C4-2B (cell line): ENCODE results near the gene TSACC.
A peak's percentile ranks its signal among the peaks of the same experiment; 100 is the strongest.
"Not testable (repeated sequence)": the region's sequence is repeated elsewhere in the genome, so short reads cannot be mapped to it uniquely, and the experiment has no call there.

ENCODE experiments used
- H3K27ac ChIP-seq: fragments of 450-650 bp; 2 replicates; pipeline ENCODE4 v1.5.1; 2017
- ZFX ChIP-seq: fragments of 450-650 bp; IDR thresholded peaks from 2 replicates; pipeline ENCODE4 v1.6.1; 2017
- TF ChIP-seq, protein P1 (sequence below): fragments of 450-650 bp; conservative IDR thresholded peaks from 2 replicates; pipeline ENCODE4 v1.5.1; 2017; ENCODE audit warnings: mild to moderate bottlenecking

Gene TSACC

DNA sequence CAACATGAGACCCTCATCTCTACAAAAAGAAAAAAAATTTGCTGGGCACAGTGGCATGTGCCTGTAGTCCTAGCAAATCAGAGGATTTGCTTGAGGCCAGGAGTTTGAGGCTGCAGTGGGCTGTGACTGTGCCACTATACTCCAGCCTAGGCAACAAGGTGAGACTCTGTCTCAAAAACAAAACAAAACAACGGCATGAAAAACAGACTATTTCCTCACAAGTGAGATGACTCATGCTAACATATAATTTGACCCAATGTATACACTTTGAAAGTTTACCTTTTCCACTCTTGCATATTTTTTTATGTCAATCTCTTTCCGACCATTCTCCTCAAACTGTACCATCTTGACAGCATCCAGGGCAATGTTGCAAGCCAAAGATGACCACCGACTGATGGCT lies 17.8 kb upstream of the TSACC start:
- H3K27ac ChIP-seq: no peak overlapping the region
- no peak for TF ChIP-seq ZFX
- TF ChIP-seq, protein P1, sequence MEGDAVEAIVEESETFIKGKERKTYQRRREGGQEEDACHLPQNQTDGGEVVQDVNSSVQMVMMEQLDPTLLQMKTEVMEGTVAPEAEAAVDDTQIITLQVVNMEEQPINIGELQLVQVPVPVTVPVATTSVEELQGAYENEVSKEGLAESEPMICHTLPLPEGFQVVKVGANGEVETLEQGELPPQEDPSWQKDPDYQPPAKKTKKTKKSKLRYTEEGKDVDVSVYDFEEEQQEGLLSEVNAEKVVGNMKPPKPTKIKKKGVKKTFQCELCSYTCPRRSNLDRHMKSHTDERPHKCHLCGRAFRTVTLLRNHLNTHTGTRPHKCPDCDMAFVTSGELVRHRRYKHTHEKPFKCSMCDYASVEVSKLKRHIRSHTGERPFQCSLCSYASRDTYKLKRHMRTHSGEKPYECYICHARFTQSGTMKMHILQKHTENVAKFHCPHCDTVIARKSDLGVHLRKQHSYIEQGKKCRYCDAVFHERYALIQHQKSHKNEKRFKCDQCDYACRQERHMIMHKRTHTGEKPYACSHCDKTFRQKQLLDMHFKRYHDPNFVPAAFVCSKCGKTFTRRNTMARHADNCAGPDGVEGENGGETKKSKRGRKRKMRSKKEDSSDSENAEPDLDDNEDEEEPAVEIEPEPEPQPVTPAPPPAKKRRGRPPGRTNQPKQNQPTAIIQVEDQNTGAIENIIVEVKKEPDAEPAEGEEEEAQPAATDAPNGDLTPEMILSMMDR: no peak

DNA sequence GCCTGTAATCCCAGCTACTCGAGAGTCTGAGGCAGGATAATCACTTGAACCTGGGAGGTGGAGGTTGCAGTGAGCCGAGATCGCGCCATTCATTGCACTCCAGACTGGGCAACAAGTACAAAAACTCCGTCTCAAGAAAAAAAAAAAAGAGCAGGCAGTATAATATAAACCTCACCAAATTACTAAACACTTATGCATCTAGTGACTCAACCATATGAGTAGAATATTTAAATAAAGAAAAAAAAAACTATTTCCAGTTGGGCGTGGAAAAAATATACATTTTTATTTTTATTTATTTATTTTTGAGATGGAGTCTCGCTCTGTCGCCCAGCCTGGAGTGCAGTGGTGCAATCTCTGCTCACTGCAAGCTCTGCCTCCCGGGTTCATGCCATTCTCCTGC lies 15.1 kb upstream of the TSACC start:
- H3K27ac ChIP-seq: not testable (repeated sequence)

GRCh38 chr1:156336242-156336641 lies 2.1 kb upstream of the TSACC start:
- TF ChIP-seq, protein P1: no peak
- no peak for TF ChIP-seq ZFX
- no peak overlapping the region for H3K27ac ChIP-seq

DNA sequence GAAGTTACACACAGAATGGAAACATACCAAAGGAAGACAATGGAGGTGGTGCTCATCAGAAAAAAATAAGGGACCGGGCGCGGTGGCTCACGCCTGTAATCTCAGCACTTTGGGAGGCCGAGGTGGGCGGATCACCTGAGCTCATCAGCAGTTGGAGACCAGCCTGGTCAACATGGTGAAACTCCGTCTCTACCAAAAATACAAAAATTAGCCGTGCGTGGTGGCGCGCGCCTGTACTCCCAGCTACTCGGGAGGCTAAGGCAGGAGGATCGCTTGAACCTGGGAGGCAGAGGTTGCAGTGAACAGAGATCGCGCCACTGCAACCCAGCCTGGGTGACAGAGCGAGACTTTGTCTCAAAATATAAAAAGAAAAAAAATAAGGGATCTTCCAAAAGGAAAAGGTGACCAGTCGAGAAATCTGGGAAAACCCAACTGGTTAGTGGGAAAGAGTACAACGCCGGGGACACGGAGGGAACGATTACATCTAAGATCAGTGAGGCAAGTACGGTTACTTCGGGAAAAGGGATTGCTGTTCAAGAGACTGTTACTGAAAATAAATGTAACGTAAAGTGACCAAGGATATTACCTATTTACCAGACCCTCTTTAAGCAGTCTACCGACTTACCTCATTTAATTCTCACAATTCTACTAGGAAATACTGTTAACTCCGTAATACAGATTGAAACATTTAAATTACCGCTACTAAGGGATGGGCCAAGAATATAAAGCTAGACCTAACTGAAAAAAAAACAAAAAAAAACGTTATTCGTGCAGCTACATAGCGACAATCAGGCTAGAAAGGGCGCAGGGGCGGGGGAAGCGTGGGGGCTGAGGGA lies 1.1 kb upstream of the TSACC start:
- H3K27ac ChIP-seq: peak overlapping the region; percentile 99
- no peak for TF ChIP-seq ZFX
- TF ChIP-seq, protein P1: no peak

DNA sequence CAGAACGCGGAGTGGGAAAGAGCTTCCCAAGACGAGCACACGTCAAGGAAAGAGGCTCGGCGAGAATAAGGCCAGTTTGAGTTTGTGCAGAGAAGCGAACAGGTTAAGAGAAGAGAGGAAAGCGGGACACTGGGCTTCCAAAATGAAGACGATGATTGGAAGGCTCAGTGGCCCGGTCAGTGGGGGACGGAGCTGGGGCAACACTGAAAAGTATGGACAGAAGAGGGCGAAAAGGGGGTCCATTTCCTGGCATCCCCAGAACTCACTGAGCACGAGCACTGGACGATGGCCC lies 492 bp upstream of the TSACC start:
- TF ChIP-seq, protein P1: no peak
- TF ChIP-seq ZFX: no peak

GRCh38 chr1:156342166-156342955 lies 4.0 kb downstream of the TSACC start:
- no peak overlapping the region for H3K27ac ChIP-seq
- TF ChIP-seq ZFX: no peak
- TF ChIP-seq, protein P1: no peak

More for the DNA sequence above, 492 bp upstream of the TSACC start:
- peak overlapping the region; percentile 99 for H3K27ac ChIP-seq

GRCh38 chr1:156344409-156344808 lies 6.1 kb downstream of the TSACC start:
- no peak overlapping the region for H3K27ac ChIP-seq
- TF ChIP-seq, protein P1: no peak
- no peak for TF ChIP-seq ZFX

DNA sequence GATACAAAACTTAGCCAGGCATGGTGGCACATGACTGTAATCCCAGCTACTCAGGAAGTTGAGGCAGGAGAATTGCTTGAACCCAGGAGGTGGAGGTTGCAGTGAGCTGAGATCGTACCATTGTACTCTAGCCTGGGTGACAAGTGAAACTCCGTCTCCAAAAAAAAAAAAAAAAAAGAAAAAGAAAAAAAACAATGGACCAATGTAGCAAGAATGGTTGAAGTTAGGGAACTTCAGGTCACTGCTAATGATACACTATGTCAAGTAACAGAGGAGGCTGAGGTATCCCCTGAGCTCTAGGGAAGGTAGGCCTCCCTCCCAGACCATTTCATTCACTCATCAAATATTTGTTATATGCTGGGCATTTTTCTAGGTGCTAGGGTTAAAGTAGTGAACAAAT lies 7.7 kb downstream of the TSACC start:
- not testable (repeated sequence) for H3K27ac ChIP-seq
